Fibroblast of skin of abdomen (primary cell): ENCODE measurements around the gene STK32C.

ENCODE experiments used
- DNase-seq: peaks from one replicate; pipeline ENCODE4 v3.0.0-alpha.2; 2013

STK32C gene

DNA sequence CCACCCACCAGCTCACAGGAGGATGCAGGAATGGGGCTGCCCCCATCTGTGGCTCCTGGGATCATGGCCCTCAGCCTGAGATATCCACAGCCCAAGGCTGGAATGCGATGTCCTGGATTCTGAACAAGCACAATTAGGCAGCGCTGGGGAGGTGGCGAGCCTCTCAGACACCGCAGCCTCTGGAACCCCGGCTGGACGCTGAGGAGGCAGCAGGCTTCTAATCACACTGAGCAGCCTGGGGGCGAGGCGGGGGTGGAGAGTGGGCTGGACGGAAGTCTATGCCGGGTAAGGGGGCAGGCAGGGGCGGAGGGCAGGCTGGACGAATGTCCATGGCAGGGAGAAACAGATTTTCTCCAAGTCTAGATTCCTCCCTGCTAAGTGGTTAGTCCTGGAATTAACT is 64.6 kb downstream of the STK32C start:
- DNase-seq: no peak

DNA sequence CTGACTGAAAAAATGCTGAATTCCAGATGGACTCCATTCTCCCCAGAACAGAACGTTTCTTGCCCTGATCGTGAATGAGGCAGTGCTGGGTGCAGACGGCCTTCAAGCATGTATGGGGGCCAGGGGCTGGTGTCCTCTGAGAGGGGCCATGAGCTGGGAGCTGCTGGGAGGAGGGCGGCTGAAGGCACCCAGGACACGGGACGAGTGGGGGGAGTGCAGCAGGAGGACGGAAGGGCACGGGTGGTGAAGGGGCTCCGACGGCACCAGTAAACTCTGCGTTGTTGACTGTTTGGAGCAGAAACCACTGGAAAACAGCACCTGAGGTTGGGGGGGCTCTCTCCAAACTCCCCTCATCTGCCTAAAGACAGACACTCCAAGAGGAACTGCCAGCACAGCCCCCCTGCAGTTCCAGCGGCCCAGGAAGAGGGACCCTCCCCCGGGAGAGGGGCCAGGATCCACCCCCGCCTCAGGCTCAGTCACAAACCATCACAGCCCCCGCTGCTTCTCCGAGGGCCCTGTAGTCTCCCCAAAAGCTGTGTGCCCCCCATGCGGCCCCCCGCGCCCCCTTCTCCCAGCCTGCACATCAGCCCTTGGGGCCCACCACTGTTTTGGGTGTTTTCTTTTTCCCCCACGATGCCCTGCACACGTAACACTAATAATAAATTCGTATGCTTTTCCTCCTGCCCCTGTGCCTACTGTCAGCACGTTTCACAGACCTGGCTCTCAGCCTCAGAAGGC is 65.5 kb downstream of the STK32C start:
- DNase-seq: no peak

DNA sequence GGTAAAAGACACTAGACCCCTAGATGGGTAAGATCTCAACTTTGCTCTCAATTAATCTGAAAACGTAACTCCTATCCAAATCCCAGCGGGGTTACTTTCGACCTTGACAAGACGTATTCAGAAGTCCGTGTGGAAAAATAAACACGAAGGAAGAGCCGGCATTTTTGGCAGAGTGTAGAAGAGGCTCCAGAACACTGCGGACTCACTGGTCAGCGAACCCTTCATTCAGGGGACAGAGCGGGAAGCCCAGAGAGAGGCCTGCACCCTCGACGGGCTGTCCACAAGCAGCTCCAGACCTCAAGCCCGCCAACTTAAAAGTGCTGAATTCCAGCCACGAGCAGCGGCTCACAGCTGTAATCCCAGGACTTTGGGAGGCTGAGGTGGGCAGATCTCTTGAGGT is 66.3 kb downstream of the STK32C start:
- no peak for DNase-seq

DNA sequence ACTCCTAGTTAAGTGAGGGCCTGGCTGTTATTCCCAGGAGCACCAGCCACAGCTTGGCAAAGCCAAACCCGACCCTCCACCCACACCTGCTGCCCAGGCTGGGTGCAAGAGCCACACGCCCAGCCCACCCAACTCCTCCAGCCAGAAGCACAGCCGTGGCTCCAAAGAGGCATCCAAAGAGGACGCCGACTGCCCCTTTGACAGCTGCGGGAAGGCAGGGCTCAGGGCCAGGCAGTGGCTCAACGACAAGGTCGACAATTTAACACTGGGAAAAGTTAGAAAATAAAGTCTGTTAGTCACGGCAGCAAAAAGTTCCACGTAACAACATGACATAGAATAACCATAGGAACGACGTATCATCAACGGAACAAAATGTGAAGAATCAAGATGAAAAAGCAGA is 66.7 kb downstream of the STK32C start:
- DNase-seq: no peak

DNA sequence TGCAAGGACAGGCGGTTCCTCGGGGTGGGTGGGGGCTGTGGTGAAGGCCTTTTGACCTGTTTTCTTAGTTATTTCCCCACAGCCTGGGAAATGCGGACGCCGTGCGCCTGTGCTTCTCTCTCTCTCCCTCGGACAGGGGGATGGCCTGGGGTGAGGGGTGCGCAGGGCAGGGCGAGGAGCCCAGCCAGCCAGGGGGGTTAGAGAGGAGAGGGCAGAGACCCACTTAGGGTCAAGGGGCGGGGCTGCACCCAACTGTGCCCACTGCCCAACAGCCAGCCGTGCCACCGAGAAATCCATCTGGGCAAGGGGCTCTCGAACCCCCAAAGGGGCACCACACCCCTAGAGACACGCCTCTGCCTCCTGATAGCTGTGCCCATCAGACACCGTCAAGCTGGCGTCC is 67.2 kb downstream of the STK32C start:
- DNase-seq: no peak

DNA sequence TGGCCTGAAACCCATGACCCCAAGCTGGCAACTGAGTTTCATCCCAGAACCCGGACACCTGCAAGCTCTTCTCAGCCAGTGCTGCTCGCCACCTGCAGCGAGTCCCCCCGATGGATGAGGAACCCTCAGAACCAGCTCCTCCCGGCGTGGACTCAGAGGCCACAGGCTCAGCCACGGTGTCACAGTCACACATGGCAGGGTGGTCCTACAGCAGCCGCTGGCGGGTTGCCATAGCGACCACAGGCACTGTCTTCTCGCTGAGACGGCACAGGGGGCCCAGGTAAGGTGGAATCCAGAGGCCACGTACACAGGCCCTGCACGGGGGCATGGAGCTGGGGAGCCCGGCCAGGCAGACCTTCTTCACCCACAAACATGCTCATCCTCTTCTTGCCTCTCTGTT is 67.6 kb downstream of the STK32C start:
- no peak for DNase-seq

DNA sequence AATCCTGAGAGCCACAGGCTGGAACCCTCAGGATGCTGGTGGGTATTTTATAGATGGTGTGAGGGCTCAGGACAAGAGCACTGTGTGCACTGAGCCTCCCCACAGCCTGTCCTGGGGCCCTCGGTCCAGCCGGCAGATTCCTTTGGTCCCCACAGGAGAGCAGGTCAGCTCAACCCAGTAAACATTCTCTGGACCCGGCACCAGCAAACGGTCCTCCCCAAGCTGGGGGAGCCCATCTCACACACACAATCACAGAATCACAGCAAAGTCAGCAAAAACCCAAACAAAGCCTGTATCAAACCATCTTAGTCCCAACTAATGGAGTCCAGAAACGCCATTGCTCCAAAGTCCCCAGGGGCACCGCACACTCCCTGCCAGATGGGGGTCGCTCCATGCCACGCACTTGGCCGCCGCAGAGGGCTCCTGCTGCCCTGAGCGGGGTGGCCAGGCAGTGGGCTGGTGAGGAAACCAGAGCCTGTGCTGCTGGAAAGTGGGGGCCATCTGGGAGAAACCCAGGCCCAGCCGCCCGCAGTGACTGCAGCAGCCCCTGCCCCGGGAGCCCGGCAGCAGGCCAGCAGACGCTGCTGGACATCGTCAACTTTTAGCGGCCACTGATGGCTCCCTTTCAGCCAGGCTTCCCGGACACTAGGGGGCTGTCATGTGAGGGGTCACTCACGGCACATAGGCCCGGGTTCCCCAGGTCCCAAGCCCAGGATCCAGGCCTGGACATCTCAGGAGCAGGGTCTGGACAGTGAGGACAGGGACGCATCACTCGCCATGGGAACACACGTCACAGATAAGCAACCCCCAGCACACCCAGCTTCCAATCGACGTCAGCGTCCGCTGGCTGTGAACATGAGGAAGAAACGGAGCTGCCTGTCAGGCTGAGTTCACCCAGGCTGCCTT is 68.4 kb downstream of the STK32C start:
- DNase-seq: no peak

DNA sequence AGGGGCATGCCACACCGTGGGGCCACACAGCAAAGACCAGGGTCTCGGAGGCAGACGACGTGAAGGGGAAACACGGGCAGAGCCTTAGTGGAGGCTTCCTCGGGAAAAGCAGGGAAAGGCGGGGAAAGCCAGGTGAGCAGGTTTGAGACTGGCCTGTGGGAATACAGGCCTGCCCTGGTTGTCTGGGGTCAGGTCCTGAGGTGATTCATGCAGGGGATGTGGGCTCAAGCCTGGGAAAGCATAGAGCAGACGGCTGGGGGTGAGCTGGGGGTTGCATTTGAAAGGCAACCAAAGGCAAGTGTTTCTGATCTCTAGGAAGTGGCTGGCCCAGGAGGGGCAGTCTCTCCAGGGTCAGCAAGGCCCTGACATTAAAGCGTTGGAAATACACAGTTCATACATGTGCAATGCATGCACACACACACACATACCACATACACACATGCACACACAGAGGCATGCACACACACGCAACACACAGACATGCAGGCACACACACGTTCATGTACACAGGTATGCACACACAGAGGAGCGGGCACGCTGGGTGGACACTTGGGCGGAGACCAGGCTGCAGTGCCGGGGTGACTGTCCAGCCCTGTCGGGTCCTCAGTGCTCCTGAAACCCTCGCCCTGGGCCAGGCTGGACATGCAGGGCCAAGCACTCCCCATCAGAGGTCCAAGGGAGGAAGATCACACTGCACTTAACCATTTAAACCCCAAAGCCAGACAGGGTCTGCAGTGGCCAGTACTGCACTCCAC is 69.2 kb downstream of the STK32C start:
- DNase-seq: no peak

DNA sequence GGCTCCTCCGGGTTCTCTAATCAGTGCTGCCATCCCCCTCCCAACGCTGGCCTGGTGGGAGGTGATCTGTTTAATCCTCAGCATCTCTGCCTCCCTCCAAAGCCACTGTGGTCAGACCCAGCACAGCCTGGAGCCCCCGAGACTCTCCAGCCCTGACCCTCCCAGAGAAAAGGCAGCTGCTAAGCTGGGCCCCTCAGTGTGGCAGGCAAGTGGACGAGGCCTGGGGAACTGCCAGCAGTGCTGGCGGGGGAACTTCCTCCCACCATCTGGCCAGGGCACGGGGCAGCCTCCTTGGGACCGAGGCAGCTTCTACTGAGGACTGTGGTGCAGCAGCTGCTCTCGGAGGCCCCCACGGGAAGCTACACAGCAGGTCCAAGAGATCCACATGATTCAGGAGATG is 69.9 kb downstream of the STK32C start:
- no peak for DNase-seq

DNA sequence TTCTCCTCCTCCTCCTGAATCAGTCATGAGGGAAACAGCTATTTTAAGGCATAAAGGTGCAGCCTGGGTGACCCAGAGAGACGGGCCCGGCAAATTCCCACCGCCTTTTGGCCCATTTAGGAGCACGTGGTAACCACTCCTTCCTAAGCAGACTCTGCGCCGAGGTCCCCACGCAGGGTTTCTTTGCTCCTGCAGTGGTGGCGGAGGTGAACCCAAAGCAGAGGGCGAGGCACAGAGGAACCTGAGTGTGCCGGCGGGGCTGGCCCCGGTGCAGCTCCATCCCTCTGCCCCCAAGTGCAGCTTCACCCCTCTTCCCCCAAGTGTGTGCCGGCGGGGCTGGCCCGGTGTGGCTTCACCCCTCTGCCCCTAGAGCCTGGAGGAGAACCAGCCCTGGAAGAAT is 70.4 kb downstream of the STK32C start:
- DNase-seq: no peak

DNA sequence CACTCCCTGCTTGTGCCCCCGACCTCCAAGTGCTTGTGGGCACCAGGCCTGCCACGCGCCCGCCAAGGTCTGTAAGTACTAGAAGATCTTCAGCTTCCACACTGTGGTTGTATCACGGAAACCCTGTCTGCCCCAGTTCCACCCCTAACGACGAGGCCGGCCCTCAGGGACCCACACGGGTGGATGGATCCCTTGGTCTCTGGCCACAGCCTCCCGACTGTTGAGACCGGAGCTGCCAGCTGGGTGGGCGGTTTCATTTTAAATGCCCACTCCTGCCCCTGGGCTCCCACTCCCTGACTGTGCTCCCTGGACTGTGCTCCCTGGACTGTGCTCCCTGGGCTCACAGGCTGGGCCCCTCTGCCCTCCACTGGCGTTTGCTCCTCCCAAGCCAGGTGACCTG is 70.9 kb downstream of the STK32C start:
- DNase-seq: no peak

DNA sequence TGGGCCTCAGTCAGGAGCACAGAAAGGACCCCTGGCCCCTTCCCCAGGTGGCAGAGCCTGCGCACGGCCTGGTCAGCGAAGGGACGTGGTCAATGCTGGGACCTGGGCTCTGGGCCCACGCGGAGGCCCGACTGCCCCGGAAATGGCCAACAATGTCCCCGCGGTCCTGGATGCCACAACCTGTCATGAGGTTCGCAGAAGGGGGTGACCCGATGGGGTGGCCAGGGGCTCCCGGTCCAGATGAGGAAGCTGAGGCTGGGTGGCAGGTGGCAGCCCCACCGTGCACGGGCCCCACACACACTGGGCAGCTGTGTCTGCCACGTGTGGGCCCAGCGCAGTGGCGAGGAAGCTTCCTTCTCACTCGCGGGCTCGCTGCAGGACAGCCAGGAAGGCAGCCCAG is 71.6 kb downstream of the STK32C start:
- DNase-seq: no peak

DNA sequence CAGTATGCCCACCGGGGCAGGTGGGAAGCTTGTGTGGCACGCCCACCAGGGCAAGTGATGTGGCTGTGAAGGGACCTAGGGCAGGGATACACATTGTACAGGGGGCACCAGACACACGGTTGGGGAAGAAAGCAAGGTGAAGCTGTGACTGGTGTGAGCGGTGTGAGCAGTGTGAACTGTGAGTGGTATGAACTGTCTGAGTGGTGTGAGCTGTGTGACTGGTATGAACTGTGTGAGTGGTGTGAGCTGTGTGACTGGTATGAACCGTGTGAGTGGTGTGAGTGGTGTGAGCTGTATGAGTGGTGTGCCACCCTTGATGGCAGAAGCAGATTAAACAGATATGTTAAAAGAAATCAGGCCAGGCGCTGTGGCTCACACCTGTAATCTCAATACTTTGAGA is 72.9 kb downstream of the STK32C start:
- DNase-seq: no peak

DNA sequence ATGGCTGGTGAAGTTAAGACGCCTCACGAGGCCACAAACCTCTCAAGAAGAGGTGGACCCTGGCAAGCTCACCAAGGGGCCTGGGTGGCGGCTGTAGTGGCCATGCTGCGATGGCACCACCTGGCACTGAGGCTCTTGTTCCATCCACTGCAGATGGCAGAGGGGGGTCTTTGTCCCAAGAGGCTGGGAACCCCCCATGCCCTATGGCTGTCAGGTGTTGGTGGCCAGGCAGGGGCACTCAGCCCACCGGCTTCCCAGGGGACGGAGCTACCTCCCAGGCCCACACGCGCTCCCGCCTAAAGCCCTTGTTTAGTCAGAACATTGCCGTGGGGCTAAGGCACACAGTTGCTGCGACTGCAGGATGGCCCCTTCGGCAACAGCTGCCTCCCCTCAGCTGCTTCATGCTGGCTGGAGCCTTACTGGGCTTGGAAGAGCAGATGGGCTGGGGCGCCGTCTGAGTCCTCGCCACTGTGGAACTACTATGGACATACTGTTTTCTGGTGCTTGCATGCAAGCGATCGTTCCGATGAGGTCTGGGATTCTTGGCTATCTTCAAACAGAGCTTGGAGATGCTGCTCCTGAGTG is 74.2 kb downstream of the STK32C start:
- DNase-seq: no peak

DNA sequence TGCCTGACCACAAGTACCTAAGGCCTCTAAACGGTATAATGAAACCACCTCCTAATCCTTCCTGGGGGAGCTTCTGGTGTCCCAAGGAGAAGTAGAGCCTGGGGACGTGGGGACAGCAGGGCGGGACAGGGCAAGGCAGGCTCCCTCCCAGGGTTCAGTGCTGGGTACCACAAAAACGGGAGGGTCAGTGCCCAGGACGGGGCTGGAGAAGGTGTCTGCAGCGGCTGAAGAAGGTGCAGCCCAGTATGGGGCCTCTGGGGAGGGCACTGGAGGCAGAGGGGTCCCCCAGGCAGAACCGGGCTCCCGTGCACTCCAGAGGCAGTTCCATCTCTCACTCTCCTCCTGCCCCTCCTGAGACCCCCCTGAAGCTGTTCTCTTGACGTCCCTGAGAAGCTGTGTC is 74.8 kb downstream of the STK32C start:
- no peak for DNase-seq

DNA sequence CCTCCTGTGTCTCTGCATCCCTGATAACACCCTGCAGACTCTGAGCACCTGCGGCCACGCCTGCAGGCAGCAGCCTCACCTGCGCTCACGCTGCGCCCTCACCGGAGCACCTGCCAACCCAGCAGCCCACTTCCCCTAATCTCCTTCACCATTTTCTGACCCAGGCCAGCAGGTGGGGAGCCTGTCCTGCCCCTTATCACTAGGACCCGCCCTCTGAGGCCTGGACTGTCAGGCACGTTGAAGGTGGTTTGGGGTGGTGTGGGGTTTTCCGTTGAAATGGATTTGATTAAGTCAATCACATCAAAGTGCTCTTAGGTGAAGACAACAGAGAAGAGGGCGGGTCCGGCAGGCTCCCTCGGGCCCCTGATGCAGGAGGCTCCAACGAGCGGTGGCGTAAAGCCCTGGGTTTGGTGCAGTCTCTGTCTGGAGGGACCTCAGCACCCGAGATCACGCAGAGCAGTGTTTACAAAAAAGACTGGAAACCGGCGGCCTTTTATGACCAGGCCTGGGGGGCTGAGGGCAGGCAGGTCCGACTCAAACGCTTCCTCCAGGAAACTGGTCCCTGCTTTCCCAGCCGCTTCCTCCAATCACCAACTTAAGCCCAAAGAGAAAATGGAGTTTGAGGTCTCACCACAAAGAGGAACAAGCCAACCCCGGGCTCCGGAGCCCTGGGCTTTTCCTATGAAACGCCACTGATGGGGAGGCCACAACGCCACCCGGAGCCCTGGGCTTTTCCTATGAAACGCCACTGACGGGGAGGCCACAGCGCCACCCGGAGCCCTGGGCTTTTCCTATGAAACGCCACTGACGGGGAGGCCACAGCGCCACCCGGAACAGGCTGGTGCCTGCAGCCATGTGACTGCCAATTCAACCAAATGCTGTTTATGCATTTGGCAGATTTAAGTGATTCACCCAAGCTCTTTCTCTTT is 75.5 kb downstream of the STK32C start:
- DNase-seq: no peak

DNA sequence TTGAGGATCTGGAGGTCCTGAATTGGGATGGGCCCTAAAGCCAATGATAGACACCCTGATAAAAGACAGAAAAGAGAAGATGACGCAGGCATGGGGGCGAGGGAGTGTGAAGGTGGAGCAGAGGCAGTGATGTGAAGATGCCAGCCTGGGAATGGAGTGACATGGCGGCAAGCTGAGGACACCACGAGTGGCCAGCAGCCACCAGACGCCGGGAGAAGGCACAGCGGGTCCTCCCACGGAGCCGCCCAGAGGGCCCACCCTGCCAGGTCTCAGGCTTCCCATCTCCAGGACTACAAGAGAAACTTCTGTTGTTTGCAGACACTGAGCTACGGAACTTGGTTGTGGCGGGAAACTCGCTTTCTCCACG is 76.1 kb downstream of the STK32C start:
- no peak for DNase-seq

DNA sequence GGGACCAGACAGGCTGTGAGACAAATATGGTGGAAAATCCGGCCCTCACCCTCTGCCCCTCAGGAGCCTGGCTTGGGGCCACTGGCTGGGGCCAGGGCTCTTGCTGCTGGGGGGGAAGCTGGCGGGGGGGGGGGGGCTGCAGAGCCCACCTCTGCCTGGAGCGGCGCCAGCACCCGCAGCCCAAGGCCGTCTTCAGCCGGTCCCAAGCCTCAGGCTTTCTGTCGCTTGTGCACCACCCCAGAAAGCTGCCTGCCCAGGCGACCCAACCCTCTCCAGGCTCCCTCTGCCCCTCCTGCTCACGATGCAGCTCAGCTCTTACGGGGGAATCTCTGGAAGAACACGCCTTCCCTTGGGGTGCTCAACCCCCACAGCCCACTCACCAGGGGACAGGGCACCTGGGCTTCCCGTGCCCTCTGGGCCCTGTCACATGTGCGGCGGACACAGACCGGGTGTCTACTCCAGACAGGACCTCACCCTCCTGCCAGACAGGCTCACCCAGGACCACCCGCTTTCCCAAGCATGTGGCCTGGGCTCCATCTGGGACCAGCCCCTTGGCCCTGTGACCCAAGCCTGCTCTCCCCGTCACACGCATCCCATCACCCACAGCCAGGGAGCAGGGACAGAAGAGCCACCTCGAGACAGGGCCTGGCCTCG is 77.1 kb downstream of the STK32C start:
- no peak for DNase-seq

DNA sequence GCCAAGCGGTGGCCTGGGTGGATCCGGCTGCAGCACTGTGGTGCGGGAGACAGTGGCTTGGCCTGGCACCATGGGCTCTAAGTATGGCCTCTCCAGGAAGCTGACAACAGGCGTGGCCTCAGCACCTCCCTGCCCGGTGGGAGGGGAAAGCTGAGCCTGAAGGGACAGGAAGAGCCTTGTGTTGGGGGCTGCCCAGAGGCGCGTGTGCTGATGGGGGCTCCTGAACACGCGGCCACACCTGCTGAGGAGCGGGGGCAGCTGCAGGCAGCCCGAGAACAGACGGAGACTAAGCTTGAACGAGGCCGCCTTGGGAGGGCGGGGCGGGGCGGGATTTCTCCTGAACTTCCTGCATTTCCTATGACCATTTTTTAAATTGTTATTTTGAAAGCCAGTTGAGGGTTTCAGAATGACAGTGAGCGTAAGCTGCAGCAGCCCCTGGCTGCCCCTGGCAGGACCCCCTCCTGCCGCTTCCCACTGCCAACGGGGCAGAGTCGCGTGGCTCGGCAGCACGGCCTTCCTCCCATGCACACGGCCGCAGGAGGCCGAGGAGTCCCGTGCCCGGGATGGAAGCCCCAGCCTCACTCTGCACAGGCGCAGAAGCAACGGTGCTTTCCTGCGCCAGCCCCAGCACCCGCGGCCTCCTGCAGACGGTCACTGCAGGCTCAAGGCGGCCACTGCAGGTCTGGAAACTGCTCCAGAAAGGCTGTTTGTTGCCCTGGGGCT is 77.8 kb downstream of the STK32C start:
- no peak for DNase-seq

DNA sequence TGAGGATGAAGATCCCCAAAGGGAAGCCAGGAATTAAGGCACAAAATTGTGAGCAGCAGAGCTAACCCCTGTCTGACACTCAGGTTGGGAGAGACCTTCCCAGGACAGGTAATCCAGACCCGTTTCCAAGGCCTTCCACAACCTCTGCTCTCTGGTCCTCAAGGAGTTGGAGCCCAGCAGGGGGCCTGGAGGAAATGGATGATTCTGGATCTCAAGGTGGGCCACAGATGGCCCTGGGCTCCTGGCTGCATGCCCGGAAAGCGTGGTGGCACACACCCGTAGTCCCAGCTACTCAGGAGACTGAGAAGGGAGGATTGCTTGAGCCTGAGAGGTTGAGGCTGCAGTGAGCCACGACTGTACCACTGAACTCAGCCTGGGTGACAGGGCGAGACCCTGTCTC is 78.7 kb downstream of the STK32C start:
- DNase-seq: no peak

DNA sequence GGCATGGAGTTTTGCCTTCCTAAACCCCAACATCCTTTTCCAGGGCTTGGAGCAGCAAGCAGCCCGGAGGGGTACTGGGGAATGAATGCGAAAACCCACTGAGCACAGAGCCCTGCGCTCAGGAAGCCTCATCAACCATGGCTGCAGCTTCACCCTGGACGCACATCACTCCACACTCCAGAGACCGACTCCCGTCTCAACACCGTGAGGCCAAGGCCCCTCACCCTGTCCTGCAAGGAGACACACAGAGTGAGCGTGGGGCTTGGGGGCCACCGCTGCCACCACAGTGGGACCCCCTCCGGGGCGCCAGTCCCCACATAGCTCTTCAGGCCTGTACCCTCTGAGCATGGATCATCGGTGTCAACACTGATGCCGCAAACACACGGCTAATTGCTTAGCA is 79.1 kb downstream of the STK32C start:
- DNase-seq: no peak
